AG08396 (cell line): Measurements from ENCODE around the gene CALML3.

Experiments
- DNase-seq: peaks from one replicate; pipeline ENCODE4 v3.0.0; 2012; ENCODE audit warnings: low spot score, mixed read lengths

CALML3 gene

DNA sequence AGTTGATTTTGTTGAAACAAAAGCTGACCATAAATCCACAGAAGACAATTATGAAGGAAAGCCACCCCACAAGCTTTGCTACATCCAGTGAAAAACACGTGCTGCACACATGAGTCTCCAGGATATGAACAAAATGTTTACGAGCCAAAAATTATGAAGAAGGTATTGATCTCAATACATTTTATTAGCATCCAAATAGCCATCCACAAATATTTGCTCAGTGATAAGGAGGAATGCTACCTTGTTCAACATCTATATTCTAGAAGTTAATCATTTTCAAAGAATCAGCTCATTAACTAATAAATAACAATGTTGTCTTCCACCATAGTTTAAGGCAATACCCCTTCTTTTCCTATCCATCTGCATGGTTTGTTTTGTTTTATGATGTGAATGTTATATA lies 42.7 kb downstream of the CALML3 start:
- DNase-seq = no peak

DNA sequence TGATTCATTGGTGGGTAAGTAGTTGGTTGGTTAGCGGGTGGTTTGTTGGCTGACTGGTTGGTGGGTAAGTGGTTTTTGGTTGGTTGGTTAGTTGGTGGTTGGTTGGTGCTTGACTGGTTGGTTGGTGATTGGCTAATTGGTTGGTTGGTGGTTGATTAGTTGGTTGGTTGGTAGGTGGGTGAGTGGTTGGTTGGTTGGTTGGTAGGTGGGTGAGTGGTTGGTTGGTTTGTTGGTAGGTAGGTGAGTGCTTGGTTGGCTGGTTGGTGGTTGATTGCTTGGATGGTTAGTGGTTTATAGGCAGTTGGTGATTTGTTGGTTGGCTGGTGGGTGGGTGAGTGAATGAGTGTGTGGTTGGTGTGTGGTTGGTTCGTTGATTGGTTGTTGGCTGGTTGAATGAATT lies 44.2 kb downstream of the CALML3 start:
- DNase-seq = no peak

- no peak for DNase-seq
These were observed 44.8 kb downstream of the CALML3 start for GRCh38 chr10:5569568-5569967.

- DNase-seq = no peak
These were observed 45.4 kb downstream of the CALML3 start for GRCh38 chr10:5570007-5570655.

GRCh38 chr10:5570979-5571810 lies 46.4 kb downstream of the CALML3 start:
- no peak for DNase-seq

DNA sequence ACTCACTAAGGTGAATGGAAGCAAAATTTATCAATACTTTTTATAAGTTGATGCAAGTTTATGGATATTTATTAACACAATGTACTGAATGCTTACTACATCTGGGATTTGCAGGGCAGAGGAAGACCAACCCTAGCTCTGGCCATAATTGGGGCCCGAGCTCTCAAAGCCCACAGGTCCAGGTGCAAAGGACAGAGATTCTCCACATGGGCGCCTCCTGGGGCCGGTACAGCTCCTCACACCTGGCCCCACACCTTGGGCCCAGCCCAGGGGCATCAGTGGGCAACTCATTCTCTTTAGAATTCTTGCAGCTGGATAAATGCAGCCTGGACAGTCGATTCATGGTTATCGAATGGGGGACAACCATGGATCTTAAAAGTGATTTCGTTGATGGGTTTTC lies 47.1 kb downstream of the CALML3 start:
- DNase-seq = no peak

DNA sequence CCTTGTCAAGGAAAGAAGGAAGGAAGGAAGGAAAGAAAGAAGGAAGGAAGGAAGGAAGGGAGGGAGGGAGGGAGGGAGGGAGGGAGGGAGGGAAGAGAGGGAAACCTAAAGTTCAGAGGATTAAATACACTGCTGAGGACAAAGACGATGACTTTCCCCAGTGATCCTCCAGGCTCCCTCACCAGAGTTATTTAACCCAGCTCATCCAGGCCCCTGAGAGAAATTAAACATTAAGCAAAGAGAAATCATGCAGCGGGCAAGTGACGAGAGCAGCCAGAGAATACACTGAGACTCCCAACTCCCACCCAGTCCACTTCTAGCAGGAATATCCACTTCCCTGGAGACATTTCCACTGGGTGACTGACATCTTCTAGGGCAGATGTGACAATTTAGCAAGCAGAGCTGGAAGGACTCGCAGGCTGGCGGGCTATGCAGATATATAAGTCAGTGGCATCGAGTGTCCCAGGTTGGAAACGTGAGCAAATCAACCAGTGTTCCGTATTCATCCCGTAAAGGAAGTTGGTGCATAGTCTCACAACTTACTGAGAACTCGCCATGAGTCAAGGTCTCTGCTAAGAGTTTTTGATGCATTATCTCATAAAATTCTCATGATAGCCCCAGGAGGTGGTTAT lies 48.7 kb downstream of the CALML3 start:
- DNase-seq = no peak

- no peak for DNase-seq
These were observed 49.3 kb downstream of the CALML3 start for GRCh38 chr10:5573968-5574641.

DNA sequence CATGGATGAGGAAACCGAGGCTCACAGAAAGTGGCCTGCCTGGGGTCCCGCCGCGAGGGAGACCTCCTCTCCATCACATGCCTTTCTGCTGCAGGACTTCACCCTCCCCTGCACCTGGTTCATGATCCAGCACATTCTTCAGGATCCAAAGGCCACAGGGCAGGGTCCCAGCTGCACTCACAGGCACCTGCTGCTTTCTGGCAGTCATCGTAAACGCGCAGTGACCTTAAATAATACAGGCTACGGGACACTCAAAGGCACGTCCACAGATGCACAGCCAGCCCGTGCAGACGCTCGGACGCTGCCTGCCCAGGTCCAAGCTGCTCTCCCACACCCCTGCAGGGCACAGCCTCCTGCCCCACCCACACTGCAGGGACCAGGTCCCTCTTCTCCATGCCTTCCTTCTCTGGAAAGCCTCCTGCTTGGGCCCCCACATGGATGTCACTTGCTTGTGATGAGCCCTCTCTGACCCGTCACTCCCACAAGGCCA lies 49.9 kb downstream of the CALML3 start:
- DNase-seq = no peak

GRCh38 chr10:5575144-5575481 lies 50.4 kb downstream of the CALML3 start:
- no peak for DNase-seq

GRCh38 chr10:5575482-5576153 lies 50.9 kb downstream of the CALML3 start:
- peak; percentile 77 for DNase-seq

DNA sequence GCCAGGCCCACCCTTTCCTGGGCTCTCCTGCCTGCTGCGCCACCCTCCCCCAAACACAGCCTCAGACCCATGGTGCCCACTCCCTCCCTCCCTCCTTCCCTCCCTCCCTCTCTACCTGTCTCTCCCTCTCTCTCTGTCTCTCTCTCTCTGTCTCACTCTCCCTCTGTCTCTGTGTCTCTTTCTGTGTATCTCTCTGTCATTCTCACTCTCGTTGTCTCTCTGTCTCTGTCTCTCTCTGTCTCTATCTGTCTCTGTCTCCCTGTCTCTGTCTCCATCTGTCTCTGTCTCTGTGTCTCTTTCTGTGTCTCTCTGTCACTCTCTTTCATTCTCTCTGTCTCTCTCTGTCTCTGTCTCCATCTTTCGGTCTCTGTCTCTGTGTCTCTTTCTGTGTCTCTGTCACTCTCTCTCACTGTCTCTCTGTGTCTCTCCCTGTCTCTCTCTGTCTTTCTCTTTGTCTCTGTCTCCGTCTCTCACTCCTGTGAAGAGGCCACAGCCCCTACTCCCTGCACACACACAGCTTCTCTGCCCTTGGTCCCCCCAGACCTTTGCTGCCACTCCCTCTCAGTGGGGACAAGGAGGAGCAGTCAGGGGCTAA lies 51.5 kb downstream of the CALML3 start:
- DNase-seq = no peak
